ENCODE data around the gene POLDIP3. TPM values are rescaled to one million over a fixed set of nuclear protein-coding genes. Genes with fewer than 3 reads are reported as not detected.
A peak's percentile ranks its signal among the peaks of the same experiment; 100 is the strongest.
"Not testable (repeated sequence)": the region's sequence is repeated elsewhere in the genome, so short reads cannot be mapped to it uniquely, and the experiment has no call there.

POLDIP3 gene
- polyA plus RNA-seq, 2 donors, result 20.0 to 28.7 TPM

DNA sequence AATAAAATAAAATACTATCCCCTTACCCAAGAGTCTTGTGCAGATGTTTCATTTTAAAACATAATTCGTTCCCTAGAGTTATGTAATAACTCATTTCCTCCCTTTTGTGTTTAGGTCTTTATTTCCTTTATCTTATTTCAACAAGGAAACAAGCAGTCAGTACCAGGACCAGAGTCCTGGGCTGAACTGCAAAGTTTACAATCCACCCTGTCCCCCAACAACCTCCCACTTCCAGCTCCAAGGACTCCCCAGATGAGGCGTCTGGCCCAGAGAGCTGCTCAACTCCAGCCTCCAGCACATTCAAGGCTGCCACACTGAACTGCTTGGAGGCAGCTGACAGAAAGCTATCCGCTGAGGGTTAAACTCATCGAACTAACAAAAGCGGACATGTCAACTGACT, 4.5 kb downstream of the POLDIP3 start:
- WGBS, 2 donors, result 45 to 59% methylated on average over 5 of the region's 5 CpGs
- Histone ChIP-seq H3K4me1 (ENCODE audit: control insufficient read depth in 2 of 2, insufficient read depth in 2 of 2, low read length in 1 of 2) (peaks cover 4 to 24% of the 10 kb centered on the region in 2 donors), H3K4me3 (ENCODE audit: low read depth in 1 of 2, low read length in 2 of 2) (no peak overlapping the region), H3K36me3 (ENCODE audit: control insufficient read depth in 2 of 2, insufficient read depth in 2 of 2, low read length in 1 of 2) (peaks cover 0 to 6% of the 10 kb centered on the region in 2 donors), H3K27ac (ENCODE audit: low read depth in 2 of 2, low read length in 1 of 2) (peak overlapping the region; percentile 39 to 92), H3K27me3 (ENCODE audit: control insufficient read depth in 1 of 2, insufficient read depth in 2 of 2, low read length in 2 of 2) (no peaks in the 10 kb centered on the region), H3K9me3 (ENCODE audit: control insufficient read depth in 2 of 2, insufficient read depth in 1 of 2, low read depth in 1 of 2, low read length in 1 of 2) (no peaks in the 10 kb centered on the region)

- H3K36me3 ChIP-seq (ENCODE audit: control insufficient read depth in 2 of 2, insufficient read depth in 2 of 2, low read length in 1 of 2), result peaks cover 3 to 7% of the 10 kb centered on the region in 2 donors
These were observed 5.8 kb downstream of the POLDIP3 start for GRCh38 chr22:42608823-42609361.

GRCh38 chr22:42608136-42608822, 6.4 kb downstream of the POLDIP3 start:
- Histone ChIP-seq H3K4me3 (ENCODE audit: low read depth in 1 of 2, low read length in 2 of 2) (no peak overlapping the region), H3K27me3 (ENCODE audit: control insufficient read depth in 1 of 2, insufficient read depth in 2 of 2, low read length in 2 of 2) (no peaks in the 10 kb centered on the region), H3K9me3 (ENCODE audit: control insufficient read depth in 2 of 2, insufficient read depth in 1 of 2, low read depth in 1 of 2, low read length in 1 of 2) (no peaks in the 10 kb centered on the region), H3K27ac (ENCODE audit: low read depth in 2 of 2, low read length in 1 of 2) (peak overlapping the region; percentile 89 to 92), H3K4me1 (ENCODE audit: control insufficient read depth in 2 of 2, insufficient read depth in 2 of 2, low read length in 1 of 2) (peaks cover 6 to 24% of the 10 kb centered on the region in 2 donors), H3K36me3 (ENCODE audit: control insufficient read depth in 2 of 2, insufficient read depth in 2 of 2, low read length in 1 of 2) (peaks cover 3 to 7% of the 10 kb centered on the region in 2 donors)
- WGBS, 2 donors, result 69 to 74% methylated on average over 11 of the region's 11 CpGs

More at GRCh38 chr22:42608823-42609361, 5.8 kb downstream of the POLDIP3 start:
- peak overlapping the region; percentile 89 to 92 for H3K27ac ChIP-seq (ENCODE audit: low read depth in 2 of 2, low read length in 1 of 2)
- H3K27me3 ChIP-seq (ENCODE audit: control insufficient read depth in 1 of 2, insufficient read depth in 2 of 2, low read length in 2 of 2), result no peaks in the 10 kb centered on the region
- WGBS, 2 donors, result 36 to 48% methylated on average over 11 of the region's 11 CpGs
- peaks cover 6 to 24% of the 10 kb centered on the region in 2 donors for H3K4me1 ChIP-seq (ENCODE audit: control insufficient read depth in 2 of 2, insufficient read depth in 2 of 2, low read length in 1 of 2)
- H3K9me3 ChIP-seq (ENCODE audit: control insufficient read depth in 2 of 2, insufficient read depth in 1 of 2, low read depth in 1 of 2, low read length in 1 of 2), result no peaks in the 10 kb centered on the region
- H3K4me3 ChIP-seq (ENCODE audit: low read depth in 1 of 2, low read length in 2 of 2), result peak overlapping the region; percentile 12 to 24

DNA sequence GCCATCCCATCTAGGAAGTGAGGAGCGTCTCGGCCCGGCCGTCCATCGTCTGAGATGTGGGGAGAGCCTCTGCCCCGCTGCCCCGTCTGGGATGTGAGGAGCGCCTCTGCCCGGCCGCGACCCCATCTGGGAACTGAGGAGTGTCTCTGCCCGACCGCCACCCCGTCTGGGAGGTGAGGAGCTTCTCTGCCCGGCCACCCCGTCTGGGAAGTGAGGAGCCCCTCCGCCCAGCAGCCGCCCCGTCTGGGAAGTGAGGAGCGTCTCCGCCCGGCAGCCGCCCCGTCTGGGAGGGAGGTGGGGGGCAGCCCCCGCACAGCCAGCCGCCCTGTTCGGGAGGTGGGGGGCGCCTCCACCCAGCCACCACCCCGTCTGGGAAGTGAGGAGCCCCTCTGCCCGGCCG, 7.0 kb downstream of the POLDIP3 start:
- H3K36me3 ChIP-seq (ENCODE audit: control insufficient read depth in 2 of 2, insufficient read depth in 2 of 2, low read length in 1 of 2); H3K27ac ChIP-seq (ENCODE audit: low read depth in 2 of 2, low read length in 1 of 2); H3K4me3 ChIP-seq (ENCODE audit: low read depth in 1 of 2, low read length in 2 of 2); H3K27me3 ChIP-seq (ENCODE audit: control insufficient read depth in 1 of 2, insufficient read depth in 2 of 2, low read length in 2 of 2); H3K9me3 ChIP-seq (ENCODE audit: control insufficient read depth in 2 of 2, insufficient read depth in 1 of 2, low read depth in 1 of 2, low read length in 1 of 2): not testable (repeated sequence)
- peaks cover 2 to 19% of the 10 kb centered on the region in 2 donors for H3K4me1 ChIP-seq (ENCODE audit: control insufficient read depth in 2 of 2, insufficient read depth in 2 of 2, low read length in 1 of 2)
- WGBS, 2 donors, result 92 to 93% methylated on average over 31 of the region's 31 CpGs

GRCh38 chr22:42604403-42604802, 10.3 kb downstream of the POLDIP3 start:
- WGBS, 2 donors, result 61 to 63% methylated on average over 3 of the region's 3 CpGs
- H3K27me3 ChIP-seq (ENCODE audit: control insufficient read depth in 1 of 2, insufficient read depth in 2 of 2, low read length in 2 of 2), result no peaks in the 10 kb centered on the region
- H3K4me3 ChIP-seq (ENCODE audit: low read depth in 1 of 2, low read length in 2 of 2), result no peak overlapping the region
- peaks cover 14 to 18% of the 10 kb centered on the region in 2 donors for H3K36me3 ChIP-seq (ENCODE audit: control insufficient read depth in 2 of 2, insufficient read depth in 2 of 2, low read length in 1 of 2)
- H3K27ac ChIP-seq (ENCODE audit: low read depth in 2 of 2, low read length in 1 of 2), result no peak overlapping the region
- peaks cover 2 to 9% of the 10 kb centered on the region in 2 donors for H3K4me1 ChIP-seq (ENCODE audit: control insufficient read depth in 2 of 2, insufficient read depth in 2 of 2, low read length in 1 of 2)
- H3K9me3 ChIP-seq (ENCODE audit: control insufficient read depth in 2 of 2, insufficient read depth in 1 of 2, low read depth in 1 of 2, low read length in 1 of 2), result no peaks in the 10 kb centered on the region

- Histone ChIP-seq H3K4me1 (ENCODE audit: control insufficient read depth in 2 of 2, insufficient read depth in 2 of 2, low read length in 1 of 2) (peaks cover under 1 to 2% of the 10 kb centered on the region in 2 donors), H3K27me3 (ENCODE audit: control insufficient read depth in 1 of 2, insufficient read depth in 2 of 2, low read length in 2 of 2) (no peaks in the 10 kb centered on the region), H3K9me3 (ENCODE audit: control insufficient read depth in 2 of 2, insufficient read depth in 1 of 2, low read depth in 1 of 2, low read length in 1 of 2) (no peaks in the 10 kb centered on the region), H3K27ac (ENCODE audit: low read depth in 2 of 2, low read length in 1 of 2) (no peak overlapping the region), H3K4me3 (ENCODE audit: low read depth in 1 of 2, low read length in 2 of 2) (no peak overlapping the region), H3K36me3 (ENCODE audit: control insufficient read depth in 2 of 2, insufficient read depth in 2 of 2, low read length in 1 of 2) (peaks cover 23 to 27% of the 10 kb centered on the region in 2 donors)
- 83 to 90% methylated on average over 2 of the region's 2 CpGs for WGBS, 2 donors
These were observed 11.3 kb downstream of the POLDIP3 start for GRCh38 chr22:42603427-42603826.

DNA sequence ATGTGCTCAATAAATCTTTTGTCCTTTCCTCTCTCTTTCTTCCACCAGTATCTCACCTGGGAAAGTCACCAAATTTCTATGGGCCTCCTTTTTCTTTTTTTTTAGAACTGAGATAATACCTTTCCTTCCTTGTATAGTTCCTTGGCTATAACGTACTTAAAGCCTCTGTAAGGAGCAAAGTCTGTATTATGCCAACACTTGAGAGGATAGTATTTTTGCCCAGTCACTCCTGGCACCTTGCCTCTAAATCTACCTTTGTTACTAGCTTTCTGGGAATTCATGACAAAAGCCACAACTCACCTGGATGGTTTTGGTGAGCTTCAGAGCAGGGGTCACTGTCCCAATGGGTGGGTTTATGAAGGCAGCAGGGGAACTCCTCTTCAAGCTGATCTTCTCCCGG, 12.2 kb downstream of the POLDIP3 start:
- Histone ChIP-seq H3K36me3 (ENCODE audit: control insufficient read depth in 2 of 2, insufficient read depth in 2 of 2, low read length in 1 of 2) (peaks cover 25 to 29% of the 10 kb centered on the region in 2 donors), H3K27ac (ENCODE audit: low read depth in 2 of 2, low read length in 1 of 2) (no peak overlapping the region), H3K4me1 (ENCODE audit: control insufficient read depth in 2 of 2, insufficient read depth in 2 of 2, low read length in 1 of 2) (peaks cover 0 to 2% of the 10 kb centered on the region in 2 donors), H3K27me3 (ENCODE audit: control insufficient read depth in 1 of 2, insufficient read depth in 2 of 2, low read length in 2 of 2) (no peaks in the 10 kb centered on the region), H3K9me3 (ENCODE audit: control insufficient read depth in 2 of 2, insufficient read depth in 1 of 2, low read depth in 1 of 2, low read length in 1 of 2) (no peaks in the 10 kb centered on the region), H3K4me3 (ENCODE audit: low read depth in 1 of 2, low read length in 2 of 2) (no peak overlapping the region)
- WGBS, 2 donors, result 74 to 76% methylated on average over 2 of the region's 2 CpGs

DNA sequence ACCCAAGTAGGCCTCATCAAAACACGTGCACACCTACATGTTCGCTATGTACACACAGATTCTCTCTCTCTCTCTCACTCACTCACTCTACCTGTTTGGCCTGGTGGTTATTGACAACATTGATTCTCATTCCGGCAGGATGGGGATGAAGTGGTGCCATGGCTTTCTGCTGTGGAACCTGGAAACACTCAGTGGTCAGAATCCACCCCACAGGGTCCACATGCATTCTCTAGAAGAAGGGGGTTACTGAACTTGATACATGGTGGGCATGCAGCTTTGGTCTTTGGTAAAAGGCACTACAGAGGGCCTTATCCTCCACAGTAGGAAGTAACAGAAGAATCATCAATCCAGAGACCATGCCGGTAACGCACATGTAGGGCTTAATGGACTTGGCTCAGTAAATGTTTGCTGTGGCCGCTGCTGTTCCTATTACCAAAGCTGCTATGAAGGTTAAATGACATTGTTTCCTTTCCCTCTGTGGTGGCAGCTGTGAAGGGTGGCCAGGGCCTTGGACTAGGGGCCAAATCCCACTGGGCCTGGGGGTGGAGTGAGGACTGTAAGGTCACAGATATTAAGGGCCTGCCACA, 12.7 kb downstream of the POLDIP3 start:
- 80 to 90% methylated on average over 6 of the region's 6 CpGs for WGBS, 2 donors
- no peaks in the 10 kb centered on the region for H3K9me3 ChIP-seq (ENCODE audit: control insufficient read depth in 2 of 2, insufficient read depth in 1 of 2, low read depth in 1 of 2, low read length in 1 of 2)
- peaks cover 0 to 2% of the 10 kb centered on the region in 2 donors for H3K4me1 ChIP-seq (ENCODE audit: control insufficient read depth in 2 of 2, insufficient read depth in 2 of 2, low read length in 1 of 2)
- no peaks in the 10 kb centered on the region for H3K27me3 ChIP-seq (ENCODE audit: control insufficient read depth in 1 of 2, insufficient read depth in 2 of 2, low read length in 2 of 2)
- H3K4me3 ChIP-seq (ENCODE audit: low read depth in 1 of 2, low read length in 2 of 2), result no peak overlapping the region
- no peak overlapping the region for H3K27ac ChIP-seq (ENCODE audit: low read depth in 2 of 2, low read length in 1 of 2)
- peaks cover 28 to 29% of the 10 kb centered on the region in 2 donors for H3K36me3 ChIP-seq (ENCODE audit: control insufficient read depth in 2 of 2, insufficient read depth in 2 of 2, low read length in 1 of 2)

DNA sequence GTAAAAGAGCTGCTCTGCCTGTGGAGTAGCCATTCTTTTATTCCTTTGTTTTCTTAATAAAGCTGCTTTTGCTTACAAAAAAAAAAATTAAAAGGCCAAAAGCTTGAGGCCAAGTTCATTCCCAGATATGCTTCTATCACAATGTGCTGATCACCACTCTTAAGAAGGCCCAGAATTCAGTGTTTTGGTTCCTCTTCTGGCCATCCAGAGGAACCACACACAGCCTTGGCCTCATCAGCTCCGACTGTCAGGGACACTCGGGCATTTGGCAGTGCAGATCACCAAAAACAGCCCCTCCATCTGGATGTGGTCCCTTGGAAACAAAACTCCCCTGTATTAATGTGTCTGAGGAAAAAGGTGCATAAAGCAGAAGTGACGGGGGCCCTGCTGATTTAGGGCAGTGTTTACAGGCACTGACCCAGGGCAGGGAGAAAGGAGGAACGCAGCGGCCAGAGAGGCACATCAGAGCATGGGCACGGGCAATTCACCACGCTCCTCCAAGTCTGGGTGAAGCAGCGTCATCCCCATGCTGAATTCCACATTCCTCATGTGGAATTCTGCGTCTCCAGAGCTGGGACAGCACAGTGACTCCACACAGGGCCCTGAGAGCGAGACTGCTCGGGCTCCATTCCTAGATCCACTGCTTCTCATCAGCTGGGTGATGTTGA, 17.7 kb downstream of the POLDIP3 start:
- Histone ChIP-seq H3K27ac (ENCODE audit: low read depth in 2 of 2, low read length in 1 of 2) (no peak overlapping the region), H3K4me1 (ENCODE audit: control insufficient read depth in 2 of 2, insufficient read depth in 2 of 2, low read length in 1 of 2) (no peaks in the 10 kb centered on the region), H3K36me3 (ENCODE audit: control insufficient read depth in 2 of 2, insufficient read depth in 2 of 2, low read length in 1 of 2) (peaks cover 40 to 52% of the 10 kb centered on the region in 2 donors), H3K27me3 (ENCODE audit: control insufficient read depth in 1 of 2, insufficient read depth in 2 of 2, low read length in 2 of 2) (no peaks in the 10 kb centered on the region), H3K9me3 (ENCODE audit: control insufficient read depth in 2 of 2, insufficient read depth in 1 of 2, low read depth in 1 of 2, low read length in 1 of 2) (no peaks in the 10 kb centered on the region), H3K4me3 (ENCODE audit: low read depth in 1 of 2, low read length in 2 of 2) (no peak overlapping the region)
- 90 to 91% methylated on average over 11 of the region's 11 CpGs for WGBS, 2 donors

Measured in esophagus (tissue), 2 donors.